ENCODE data around the gene NAV3.

The NAV3 gene

GRCh38 chr12:78171061-78171460, 340.4 kb downstream of the NAV3 start:
- H3K4me3 Mint-ChIP-seq, result no peak overlapping the region
- H3K36me3 Mint-ChIP-seq, result no peaks in the 10 kb centered on the region

GRCh38 chr12:78176643-78177042, 345.9 kb downstream of the NAV3 start:
- no peaks in the 10 kb centered on the region for H3K36me3 Mint-ChIP-seq
- ATAC-seq, result no peak
- H3K27ac Mint-ChIP-seq, result no peak overlapping the region
- H3K4me1 Mint-ChIP-seq, result no peaks in the 10 kb centered on the region
- DNase-seq (ENCODE audit: low spot score in 2 of 2), result no peak
- H3K9me3 Mint-ChIP-seq, result peaks cover 13% of the 10 kb centered on the region
- H3K4me3 Mint-ChIP-seq, result no peak overlapping the region

More at GRCh38 chr12:78171061-78171460, 340.4 kb downstream of the NAV3 start:
- DNase-seq (ENCODE audit: low spot score in 2 of 2), result no peak
- Mint-ChIP-seq H3K4me1 (no peaks in the 10 kb centered on the region), H3K9me3 (peaks cover 17% of the 10 kb centered on the region), H3K27ac (no peak overlapping the region)
- no peak for ATAC-seq

- peaks cover 13% of the 10 kb centered on the region for H3K9me3 Mint-ChIP-seq
- no peak overlapping the region for H3K4me3 Mint-ChIP-seq
- H3K36me3 Mint-ChIP-seq, result no peaks in the 10 kb centered on the region
- no peaks in the 10 kb centered on the region for H3K4me1 Mint-ChIP-seq
- no peak for DNase-seq (ENCODE audit: low spot score in 2 of 2)
- no peak for ATAC-seq
- no peak overlapping the region for H3K27ac Mint-ChIP-seq
Measured at GRCh38 chr12:78177298-78177697, 346.6 kb downstream of the NAV3 start.

GRCh38 chr12:78179346-78179745, 348.7 kb downstream of the NAV3 start:
- Mint-ChIP-seq H3K9me3 (peaks cover 6% of the 10 kb centered on the region), H3K27ac (no peak overlapping the region), H3K4me3 (no peak overlapping the region), H3K4me1 (no peaks in the 10 kb centered on the region), H3K36me3 (no peaks in the 10 kb centered on the region)
- DNase-seq (ENCODE audit: low spot score in 2 of 2), result no peak
- ATAC-seq, result no peak

GRCh38 chr12:78181544-78182162, 351.0 kb downstream of the NAV3 start:
- no peaks in the 10 kb centered on the region for H3K4me1 Mint-ChIP-seq
- no peak overlapping the region for H3K4me3 Mint-ChIP-seq
- H3K27ac Mint-ChIP-seq, result no peak overlapping the region
- ATAC-seq (no peak), DNase-seq (ENCODE audit: low spot score in 2 of 2) (no peak)
- H3K9me3 Mint-ChIP-seq, result peaks cover 4% of the 10 kb centered on the region
- no peaks in the 10 kb centered on the region for H3K36me3 Mint-ChIP-seq

GRCh38 chr12:78183824-78184223, 353.1 kb downstream of the NAV3 start:
- Mint-ChIP-seq H3K27ac (no peak overlapping the region), H3K4me1 (no peaks in the 10 kb centered on the region), H3K9me3 (peaks cover 3% of the 10 kb centered on the region), H3K4me3 (no peak overlapping the region), H3K36me3 (no peaks in the 10 kb centered on the region)
- no peak for ATAC-seq
- no peak for DNase-seq (ENCODE audit: low spot score in 2 of 2)

GRCh38 chr12:78185109-78185508, 354.4 kb downstream of the NAV3 start:
- Mint-ChIP-seq H3K36me3 (no peaks in the 10 kb centered on the region), H3K4me3 (no peak overlapping the region), H3K4me1 (no peaks in the 10 kb centered on the region), H3K27ac (no peak overlapping the region), H3K9me3 (peaks cover 3% of the 10 kb centered on the region)
- DNase-seq (ENCODE audit: low spot score in 2 of 2) (no peak), ATAC-seq (no peak)

GRCh38 chr12:78185651-78186050, 355.0 kb downstream of the NAV3 start:
- ATAC-seq (no peak), DNase-seq (ENCODE audit: low spot score in 2 of 2) (no peak)
- Mint-ChIP-seq H3K4me3 (no peak overlapping the region), H3K36me3 (no peaks in the 10 kb centered on the region), H3K27ac (no peak overlapping the region), H3K9me3 (peaks cover 3% of the 10 kb centered on the region), H3K4me1 (no peaks in the 10 kb centered on the region)

- DNase-seq (ENCODE audit: low spot score in 2 of 2), result no peak
- H3K4me3 Mint-ChIP-seq, result no peak overlapping the region
- H3K36me3 Mint-ChIP-seq, result no peaks in the 10 kb centered on the region
- no peaks in the 10 kb centered on the region for H3K4me1 Mint-ChIP-seq
- H3K27ac Mint-ChIP-seq, result no peak overlapping the region
- ATAC-seq, result no peak
- H3K9me3 Mint-ChIP-seq, result peaks cover 8% of the 10 kb centered on the region
Measured at GRCh38 chr12:78186670-78187069, 356.0 kb downstream of the NAV3 start.

- H3K9me3 Mint-ChIP-seq, result peaks cover 8% of the 10 kb centered on the region
- DNase-seq (ENCODE audit: low spot score in 2 of 2) (no peak), ATAC-seq (no peak)
- H3K27ac Mint-ChIP-seq, result no peak overlapping the region
- H3K4me3 Mint-ChIP-seq, result no peak overlapping the region
- no peaks in the 10 kb centered on the region for H3K36me3 Mint-ChIP-seq
- H3K4me1 Mint-ChIP-seq, result no peaks in the 10 kb centered on the region
Measured at GRCh38 chr12:78187741-78188140, 357.0 kb downstream of the NAV3 start.

GRCh38 chr12:78189656-78190055, 359.0 kb downstream of the NAV3 start:
- DNase-seq (ENCODE audit: low spot score in 2 of 2) (no peak), ATAC-seq (no peak)
- H3K4me1 Mint-ChIP-seq, result no peaks in the 10 kb centered on the region
- no peak overlapping the region for H3K27ac Mint-ChIP-seq
- no peaks in the 10 kb centered on the region for H3K36me3 Mint-ChIP-seq
- H3K4me3 Mint-ChIP-seq, result no peak overlapping the region
- peaks cover 15% of the 10 kb centered on the region for H3K9me3 Mint-ChIP-seq

GRCh38 chr12:78191611-78192010, 360.9 kb downstream of the NAV3 start:
- no peak for ATAC-seq
- Mint-ChIP-seq H3K9me3 (peaks cover 20% of the 10 kb centered on the region), H3K4me3 (no peak overlapping the region), H3K36me3 (no peaks in the 10 kb centered on the region), H3K27ac (no peak overlapping the region), H3K4me1 (no peaks in the 10 kb centered on the region)
- no peak for DNase-seq (ENCODE audit: low spot score in 2 of 2)

- Mint-ChIP-seq H3K27ac (no peak overlapping the region), H3K4me1 (no peaks in the 10 kb centered on the region), H3K9me3 (peaks cover 17% of the 10 kb centered on the region), H3K36me3 (no peaks in the 10 kb centered on the region), H3K4me3 (no peak overlapping the region)
- no peak for ATAC-seq
- DNase-seq (ENCODE audit: low spot score in 2 of 2), result no peak
Measured at GRCh38 chr12:78192979-78193378, 362.3 kb downstream of the NAV3 start.

GRCh38 chr12:78194448-78194847, 363.8 kb downstream of the NAV3 start:
- DNase-seq (ENCODE audit: low spot score in 2 of 2) (no peak), ATAC-seq (no peak)
- no peaks in the 10 kb centered on the region for H3K4me1 Mint-ChIP-seq
- H3K4me3 Mint-ChIP-seq, result no peak overlapping the region
- no peaks in the 10 kb centered on the region for H3K36me3 Mint-ChIP-seq
- peaks cover 17% of the 10 kb centered on the region for H3K9me3 Mint-ChIP-seq
- no peak overlapping the region for H3K27ac Mint-ChIP-seq

- DNase-seq (ENCODE audit: low spot score in 2 of 2) (no peak), ATAC-seq (no peak)
- H3K4me1 Mint-ChIP-seq, result no peaks in the 10 kb centered on the region
- peaks cover 23% of the 10 kb centered on the region for H3K9me3 Mint-ChIP-seq
- H3K4me3 Mint-ChIP-seq, result no peak overlapping the region
- no peak overlapping the region for H3K27ac Mint-ChIP-seq
- H3K36me3 Mint-ChIP-seq, result no peaks in the 10 kb centered on the region
Measured at GRCh38 chr12:78198896-78199295, 368.2 kb downstream of the NAV3 start.

- Mint-ChIP-seq H3K27ac (no peak overlapping the region), H3K36me3 (no peaks in the 10 kb centered on the region), H3K4me3 (no peak overlapping the region), H3K4me1 (no peaks in the 10 kb centered on the region), H3K9me3 (peaks cover 18% of the 10 kb centered on the region)
- DNase-seq (ENCODE audit: low spot score in 2 of 2) (no peak), ATAC-seq (no peak)
Measured at GRCh38 chr12:78199926-78200325, 369.2 kb downstream of the NAV3 start.

- ATAC-seq, result no peak
- Mint-ChIP-seq H3K9me3 (peaks cover 28% of the 10 kb centered on the region), H3K4me1 (no peaks in the 10 kb centered on the region), H3K27ac (no peak overlapping the region), H3K4me3 (no peak overlapping the region), H3K36me3 (no peaks in the 10 kb centered on the region)
- no peak for DNase-seq (ENCODE audit: low spot score in 2 of 2)
Measured at GRCh38 chr12:78204926-78205325, 374.2 kb downstream of the NAV3 start.
